ENCODE measurements around the gene USP49. TPM values are rescaled to one million over a fixed set of nuclear protein-coding genes. Genes with fewer than 3 reads are reported as not detected.

Gene USP49
- total and polyA plus RNA-seq, 2 of the 4 experiments (the other 2 are of a cell fraction), result 1.4 to 2.1 TPM

DNA sequence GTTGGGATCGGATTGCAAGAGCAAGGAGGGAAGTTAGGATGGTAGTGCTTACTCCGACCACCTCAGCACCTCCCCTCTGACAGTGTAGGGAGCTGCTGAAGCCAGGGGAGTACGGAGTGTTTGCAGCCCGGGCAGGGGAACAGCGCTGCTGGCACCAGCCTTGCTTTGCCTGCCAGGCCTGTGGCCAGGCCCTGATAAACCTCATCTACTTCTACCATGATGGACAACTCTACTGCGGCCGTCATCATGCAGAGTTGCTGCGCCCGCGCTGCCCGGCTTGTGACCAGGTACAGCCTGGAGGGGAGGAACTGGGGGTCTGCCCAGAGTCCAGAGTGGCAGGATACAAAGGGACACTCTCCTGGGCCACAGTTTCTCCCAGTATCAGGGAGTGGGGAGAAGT is 109.9 kb downstream of the USP49 start:
- Histone ChIP-seq H4K5ac (ENCODE audit: low read depth, low read length) (no peak overlapping the region), H2BK15ac (ENCODE audit: low read depth, low read length) (no peak overlapping the region), H4K20me1 (ENCODE audit: insufficient read depth, low read length) (no peaks in the 10 kb centered on the region), H4K8ac (ENCODE audit: low read depth in 2 of 2, low read length in 2 of 2) (no peak overlapping the region), H3K27me3 (ENCODE audit: control insufficient read depth, insufficient read depth, low read length) (no peaks in the 10 kb centered on the region), H2BK5ac (ENCODE audit: low read depth, low read length, poor library complexity, severe bottlenecking) (no peak overlapping the region), H3K14ac (replicated peaks; ENCODE audit: low read depth, low read length) (no peak overlapping the region), H2AK9ac (replicated peaks; ENCODE audit: low read depth, low read length, poor library complexity) (peak overlapping the region; percentile 93), H3K18ac (ENCODE audit: low read depth, low read length) (no peak overlapping the region), H3K9me1 (ENCODE audit: insufficient read depth, low read length) (peaks cover 3% of the 10 kb centered on the region; the same call in 1 of the 2 replicates), H2AFZ (replicated peaks; ENCODE audit: low read length, poor library complexity) (no peak overlapping the region), H2AK5ac (ENCODE audit: low read depth, low read length) (no peak overlapping the region; the same call in 1 of the 2 replicates), H3K23ac (ENCODE audit: low read depth, low read length) (peak overlapping the region; percentile 98; the same call in 1 of the 2 replicates), H2BK120ac (ENCODE audit: low read depth, low read length) (no peak overlapping the region), H3K9me3 (ENCODE audit: control insufficient read depth, insufficient read depth, low read length) (no peaks in the 10 kb centered on the region), H3K36me3 (ENCODE audit: control insufficient read depth, insufficient read depth, low read length) (peaks cover 10% of the 10 kb centered on the region), H3K4me3 (ENCODE audit: insufficient read depth, low read depth, low read length) (no peak overlapping the region), H3K9ac (ENCODE audit: low read depth, low read length) (peak overlapping the region; percentile 53; the same call in 1 of the 2 replicates), H4K91ac (ENCODE audit: insufficient read depth, low read depth, low read length) (no peak overlapping the region), H3K56ac (ENCODE audit: extremely low read depth, insufficient read depth, low read length) (no peak overlapping the region), H3K4ac (ENCODE audit: low read depth, low read length) (no peak overlapping the region), H2BK20ac (ENCODE audit: low read depth, low read length) (no peak overlapping the region), H3K4me1 (ENCODE audit: control insufficient read depth, insufficient read depth, low read length) (peaks cover 11% of the 10 kb centered on the region), H3K27ac (ENCODE audit: insufficient read depth, low read length) (no peak overlapping the region), H3K79me1 (ENCODE audit: low read depth in 1 of 2, low read length in 2 of 2) (peaks cover 20 to 40% of the 10 kb centered on the region in 2 experiments), H3K4me2 (ENCODE audit: low read depth, low read length) (no peak overlapping the region)
- in situ Hi-C loops (cut with MboI; ENCODE audit: low sequenced_read_pairs), result loop anchor here (10.0 kb wide), 1 partner anchor 150 kb away; no protein-coding TSS in a partner anchor
- ChIA-PET POLR2A (ENCODE audit: unreplicated experiment) (no interaction called here), CTCF (interaction anchor here (0.6 to 2.9 kb wide), 4 partner anchors 80 to 687 kb away, joined by 3 to 9 read pairs (median 4); no protein-coding TSS in a partner anchor)
- BruUV-seq (replicated peaks), result no TSS peak
- intact Hi-C loops (cut with micrococcal nuclease), result loop anchor here (10.0 kb wide), 2 partner anchors 380 to 430 kb away; partner anchors contain the start of gene MRPS10
- dilution Hi-C loops (cut with HindIII; ENCODE audit: low sequenced_read_pairs, unreplicated experiment), result no loop called here
- DNase-seq (no peak), ATAC-seq (ENCODE audit: low read depth) (no peak)
- no CpG with 5 or more reads among the region's 11 CpGs for WGBS, 2 experiments (ENCODE audit: extremely low coverage in 2 of 2, insufficient read length in 1 of 2)
- TF ChIP-seq, protein P1, sequence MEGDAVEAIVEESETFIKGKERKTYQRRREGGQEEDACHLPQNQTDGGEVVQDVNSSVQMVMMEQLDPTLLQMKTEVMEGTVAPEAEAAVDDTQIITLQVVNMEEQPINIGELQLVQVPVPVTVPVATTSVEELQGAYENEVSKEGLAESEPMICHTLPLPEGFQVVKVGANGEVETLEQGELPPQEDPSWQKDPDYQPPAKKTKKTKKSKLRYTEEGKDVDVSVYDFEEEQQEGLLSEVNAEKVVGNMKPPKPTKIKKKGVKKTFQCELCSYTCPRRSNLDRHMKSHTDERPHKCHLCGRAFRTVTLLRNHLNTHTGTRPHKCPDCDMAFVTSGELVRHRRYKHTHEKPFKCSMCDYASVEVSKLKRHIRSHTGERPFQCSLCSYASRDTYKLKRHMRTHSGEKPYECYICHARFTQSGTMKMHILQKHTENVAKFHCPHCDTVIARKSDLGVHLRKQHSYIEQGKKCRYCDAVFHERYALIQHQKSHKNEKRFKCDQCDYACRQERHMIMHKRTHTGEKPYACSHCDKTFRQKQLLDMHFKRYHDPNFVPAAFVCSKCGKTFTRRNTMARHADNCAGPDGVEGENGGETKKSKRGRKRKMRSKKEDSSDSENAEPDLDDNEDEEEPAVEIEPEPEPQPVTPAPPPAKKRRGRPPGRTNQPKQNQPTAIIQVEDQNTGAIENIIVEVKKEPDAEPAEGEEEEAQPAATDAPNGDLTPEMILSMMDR (conservative IDR thresholded peaks at IDR 0.05; ENCODE audit: low read depth, low read length), result no peak
- TF ChIP-seq MAZ (IDR thresholded peaks at IDR 0.05; ENCODE audit: borderline replicate concordance, low read depth, low read length) (no peak), RCOR1 (IDR thresholded peaks at IDR 0.05; ENCODE audit: insufficient replicate concordance, low read length) (no peak), FOS (IDR thresholded peaks at IDR 0.05; ENCODE audit: low read depth, low read length) (no peak), RFX5 (IDR thresholded peaks at IDR 0.05; ENCODE audit: low read depth, low read length) (no peak), CEBPB (IDR thresholded peaks at IDR 0.05; ENCODE audit: low read depth, low read length) (no peak), MAFK (IDR thresholded peaks at IDR 0.05; ENCODE audit: low read depth, low read length) (no peak), POLR2A (IDR thresholded peaks at IDR 0.05; ENCODE audit: low read depth, low read length) (no peak), SMC3 (IDR thresholded peaks at IDR 0.05; ENCODE audit: low read depth, low read length) (no peak), BHLHE40 (IDR thresholded peaks at IDR 0.05; ENCODE audit: low read depth, low read length) (no peak), CHD1 (IDR thresholded peaks at IDR 0.05; ENCODE audit: low read depth, low read length) (no peak)
- TF ChIP-seq, protein P2, sequence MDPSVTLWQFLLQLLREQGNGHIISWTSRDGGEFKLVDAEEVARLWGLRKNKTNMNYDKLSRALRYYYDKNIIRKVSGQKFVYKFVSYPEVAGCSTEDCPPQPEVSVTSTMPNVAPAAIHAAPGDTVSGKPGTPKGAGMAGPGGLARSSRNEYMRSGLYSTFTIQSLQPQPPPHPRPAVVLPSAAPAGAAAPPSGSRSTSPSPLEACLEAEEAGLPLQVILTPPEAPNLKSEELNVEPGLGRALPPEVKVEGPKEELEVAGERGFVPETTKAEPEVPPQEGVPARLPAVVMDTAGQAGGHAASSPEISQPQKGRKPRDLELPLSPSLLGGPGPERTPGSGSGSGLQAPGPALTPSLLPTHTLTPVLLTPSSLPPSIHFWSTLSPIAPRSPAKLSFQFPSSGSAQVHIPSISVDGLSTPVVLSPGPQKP (IDR thresholded peaks at IDR 0.05; ENCODE audit: borderline replicate concordance, low read depth, low read length), result no peak

All from IMR-90 (cell line).